Kidney glomerular epithelial cell (primary cell): ENCODE data around the gene FHL5.
A peak's percentile ranks its signal among the peaks of the same experiment; 100 is the strongest.
"Not testable (repeated sequence)": the region's sequence is repeated elsewhere in the genome, so short reads cannot be mapped to it uniquely, and the experiment has no call there.

ENCODE experiments used
- DNase-seq: peaks from one replicate; lab custom pipeline; 2025; lab: John Stamatoyannopoulos, UW

The FHL5 gene

GRCh38 chr6:96562886-96563285 lies at the start of gene FHL5:
Gene FHL5 (plus strand): TSS chr6:96563128. CDS start chr6:96603614, 40,486 bp downstream.
- no peak for DNase-seq

GRCh38 chr6:96520171-96521115 lies 42.5 kb upstream of the FHL5 start:
- peak; percentile 57 for DNase-seq

- DNase-seq, result peak; percentile 62
These were observed 41.7 kb upstream of the FHL5 start for GRCh38 chr6:96521306-96521643.

GRCh38 chr6:96521644-96522464 lies 41.1 kb upstream of the FHL5 start, which contains the start of gene UFL1:
Gene UFL1 (plus strand): TSS chr6:96521806. CDS start chr6:96521874, 68 bp downstream.
- peak; percentile 90 for DNase-seq

GRCh38 chr6:96522465-96523009 lies 40.4 kb upstream of the FHL5 start:
- no peak for DNase-seq

- DNase-seq, result no peak
These were observed 34.7 kb upstream of the FHL5 start for GRCh38 chr6:96528193-96528592.

- DNase-seq, result no peak
These were observed 30.5 kb upstream of the FHL5 start for GRCh38 chr6:96532399-96532798.

- no peak for DNase-seq
These were observed 25.2 kb upstream of the FHL5 start for GRCh38 chr6:96537726-96538125.

- no peak for DNase-seq
These were observed 20.2 kb upstream of the FHL5 start for GRCh38 chr6:96542702-96543101.

- no peak for DNase-seq
These were observed 17.0 kb upstream of the FHL5 start for GRCh38 chr6:96545882-96546281.

- no peak for DNase-seq
These were observed 15.3 kb upstream of the FHL5 start for GRCh38 chr6:96547654-96548053.

- no peak for DNase-seq
These were observed 8.4 kb upstream of the FHL5 start for GRCh38 chr6:96554558-96554957.

GRCh38 chr6:96559740-96560139 lies 3.2 kb upstream of the FHL5 start:
- not testable (repeated sequence) for DNase-seq

GRCh38 chr6:96563853-96564252 lies 925 bp downstream of the FHL5 start:
- no peak for DNase-seq

GRCh38 chr6:96570053-96570452 lies 7.1 kb downstream of the FHL5 start:
- DNase-seq, result no peak

- no peak for DNase-seq
These were observed 8.6 kb downstream of the FHL5 start for GRCh38 chr6:96571551-96571950.

- no peak for DNase-seq
These were observed 12.4 kb downstream of the FHL5 start for GRCh38 chr6:96575359-96575758.

GRCh38 chr6:96576221-96576620 lies 13.3 kb downstream of the FHL5 start:
- no peak for DNase-seq

- no peak for DNase-seq
These were observed 19.1 kb downstream of the FHL5 start for GRCh38 chr6:96582021-96582420.

GRCh38 chr6:96582436-96582835 lies 19.5 kb downstream of the FHL5 start:
- no peak for DNase-seq

GRCh38 chr6:96604420-96604819 lies 41.5 kb downstream of the FHL5 start:
- DNase-seq, result no peak

GRCh38 chr6:96608074-96608473 lies 45.1 kb downstream of the FHL5 start:
- no peak for DNase-seq

- no peak for DNase-seq
These were observed 47.1 kb downstream of the FHL5 start for GRCh38 chr6:96610019-96610418.
